Smooth muscle cell (in vitro differentiated cells): ENCODE measurements around the gene GARIN3. TPM values are rescaled to one million over a fixed set of nuclear protein-coding genes. Genes with fewer than 3 reads are reported as not detected.

Experiments used
- DNase-seq: peaks from one replicate; lab custom pipeline; 2025; ENCODE audit not compliant: unreplicated experiment; lab: John Stamatoyannopoulos, UW
- H2AFZ ChIP-seq: fragments of 200-600 bp; sonication (generic); 2 replicates; pipeline ENCODE4 v1.6.0; 2016; ENCODE audit warnings: antibody characterized with exemption, low read depth, mild to moderate bottlenecking
- H3F3A ChIP-seq: fragments of 200-600 bp; sonication (generic); 2 replicates; pipeline ENCODE4 v1.6.0; 2017; ENCODE audit warnings: antibody characterized with exemption, low read depth
- H3K27ac ChIP-seq: fragments of 200-600 bp; sonication (generic); 2 replicates; pipeline ENCODE4 v1.5.1; 2016; ENCODE audit warnings: low read depth, mild to moderate bottlenecking
- H3K27me3 ChIP-seq: fragments of 200-600 bp; sonication (generic); 2 replicates; pipeline ENCODE4 v1.6.1; 2016; ENCODE audit warnings: low read depth, mild to moderate bottlenecking
- H3K36me3 ChIP-seq: fragments of 200-600 bp; sonication (generic); 2 replicates; pipeline ENCODE4 v1.5.1; 2016; ENCODE audit warnings: low read depth
- H3K4me1 ChIP-seq: fragments of 200-600 bp; sonication (generic); 2 replicates; pipeline ENCODE4 v1.5.1; 2016; ENCODE audit warnings: low read depth
- H3K4me2 ChIP-seq: fragments of 200-600 bp; sonication (generic); 2 replicates; pipeline ENCODE4 v1.6.0; 2016; ENCODE audit warnings: mild to moderate bottlenecking
- H3K4me3 ChIP-seq: fragments of 200-600 bp; sonication (generic); 2 replicates; pipeline ENCODE4 v1.5.1; 2016; ENCODE audit warnings: mild to moderate bottlenecking
- H3K79me2 ChIP-seq: fragments of 200-600 bp; sonication (generic); 2 replicates; pipeline ENCODE4 v1.6.0; 2016; ENCODE audit warnings: low read depth, mild to moderate bottlenecking
- H3K9ac ChIP-seq: fragments of 200-600 bp; sonication (generic); 2 replicates; pipeline ENCODE4 v1.6.0; 2016; ENCODE audit warnings: low read depth
- H3K9me3 ChIP-seq: fragments of 200-600 bp; sonication (generic); replicated peaks from 2 replicates; pipeline ENCODE4 v1.5.1; 2016; ENCODE audit warnings: low read depth
- H4K20me1 ChIP-seq: fragments of 200-600 bp; sonication (generic); 2 replicates; pipeline ENCODE4 v1.6.0; 2016; ENCODE audit warnings: low read depth
- whole genome bisulfite sequencing: methylation state at CpG from one replicate; pipeline ENCODE4 v1.1.7; 2016; ENCODE audit warnings: low lambda C conversion rate; 5-methylcytosine and 5-hydroxymethylcytosine counted together
- polyA plus RNA-seq: library from polyadenylated mRNA; unstranded; fragments of >200 nt; fragmentation: Nextera tagmentation; extraction: Ambion mirVana; gene quantifications from 2 replicates; pipeline ENCODE4 v1.2.1, GENCODE V29; 2016
- total RNA-seq: library from RNA; depleted of rRNA; stranded (reverse); fragments of >200 nt; gene quantifications from 2 replicates; pipeline ENCODE4 v1.2.3, GENCODE V29; 2014
- TF ChIP-seq, protein P1 (sequence below): fragments of 200-600 bp; sonication (generic); IDR thresholded peaks from 2 replicates; pipeline ENCODE4 v1.5.1; 2017; ENCODE audit warnings: borderline replicate concordance, mild to moderate bottlenecking, antibody characterized with exemption; ENCODE audit not compliant: insufficient read depth, poor library complexity, severe bottlenecking

The GARIN3 gene
- total and polyA plus RNA-seq, 2 experiments from 2014 or later = not detected

DNA sequence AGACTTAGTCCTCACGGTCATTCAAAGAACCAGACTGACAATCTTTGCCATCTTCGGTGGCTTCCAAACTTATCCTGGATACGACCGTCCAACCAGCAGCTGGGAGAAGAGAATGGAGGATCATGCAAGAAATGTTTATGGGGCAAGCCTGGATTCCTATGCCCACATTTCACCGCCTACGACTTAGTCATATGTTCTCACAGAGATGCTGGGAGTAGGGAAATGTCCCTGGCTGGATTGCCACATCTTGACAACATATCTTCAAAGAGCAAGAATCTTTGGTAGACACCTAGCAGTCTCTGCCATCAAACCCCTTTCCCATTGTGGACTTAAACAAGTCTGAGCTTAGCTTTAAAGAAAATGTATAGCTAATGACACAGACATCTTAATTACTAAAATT lies 28.4 kb downstream of the GARIN3 start:
- TF ChIP-seq, protein P1, sequence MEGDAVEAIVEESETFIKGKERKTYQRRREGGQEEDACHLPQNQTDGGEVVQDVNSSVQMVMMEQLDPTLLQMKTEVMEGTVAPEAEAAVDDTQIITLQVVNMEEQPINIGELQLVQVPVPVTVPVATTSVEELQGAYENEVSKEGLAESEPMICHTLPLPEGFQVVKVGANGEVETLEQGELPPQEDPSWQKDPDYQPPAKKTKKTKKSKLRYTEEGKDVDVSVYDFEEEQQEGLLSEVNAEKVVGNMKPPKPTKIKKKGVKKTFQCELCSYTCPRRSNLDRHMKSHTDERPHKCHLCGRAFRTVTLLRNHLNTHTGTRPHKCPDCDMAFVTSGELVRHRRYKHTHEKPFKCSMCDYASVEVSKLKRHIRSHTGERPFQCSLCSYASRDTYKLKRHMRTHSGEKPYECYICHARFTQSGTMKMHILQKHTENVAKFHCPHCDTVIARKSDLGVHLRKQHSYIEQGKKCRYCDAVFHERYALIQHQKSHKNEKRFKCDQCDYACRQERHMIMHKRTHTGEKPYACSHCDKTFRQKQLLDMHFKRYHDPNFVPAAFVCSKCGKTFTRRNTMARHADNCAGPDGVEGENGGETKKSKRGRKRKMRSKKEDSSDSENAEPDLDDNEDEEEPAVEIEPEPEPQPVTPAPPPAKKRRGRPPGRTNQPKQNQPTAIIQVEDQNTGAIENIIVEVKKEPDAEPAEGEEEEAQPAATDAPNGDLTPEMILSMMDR = no peak
- WGBS = 79% methylated on average over 6 of the region's 6 CpGs
- DNase-seq = no peak
- Histone ChIP-seq H3K4me3 (no peak overlapping the region), H3K9ac (no peak overlapping the region), H4K20me1 (peaks cover 13% of the 10 kb centered on the region), H3K4me1 (peaks cover 6% of the 10 kb centered on the region), H3K4me2 (no peak overlapping the region), H3K79me2 (peaks cover 14% of the 10 kb centered on the region), H3K36me3 (no peaks in the 10 kb centered on the region), H3K9me3 (no peaks in the 10 kb centered on the region), H3K27me3 (no peaks in the 10 kb centered on the region), H3F3A (no peaks in the 10 kb centered on the region), H2AFZ (no peak overlapping the region), H3K27ac (no peak overlapping the region)

DNA sequence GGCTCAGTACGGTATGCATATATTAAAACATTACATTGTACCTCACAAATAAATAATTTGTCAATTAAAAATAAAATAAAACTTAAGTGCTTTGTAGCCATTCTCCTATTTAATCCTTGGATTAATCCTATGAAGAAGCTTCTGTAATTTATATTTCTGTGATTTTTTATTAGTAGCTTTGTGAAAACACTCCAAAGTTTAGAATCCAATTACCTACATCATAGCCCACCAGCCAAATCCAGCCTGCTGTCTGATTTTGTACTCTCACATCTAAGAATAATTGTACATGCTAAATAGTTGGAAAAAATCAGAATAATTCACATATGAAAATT lies 33.8 kb downstream of the GARIN3 start:
- Histone ChIP-seq H3K27me3 (no peaks in the 10 kb centered on the region), H3K36me3 (no peaks in the 10 kb centered on the region), H3K79me2 (no peaks in the 10 kb centered on the region), H3K4me1 (no peaks in the 10 kb centered on the region), H4K20me1 (peaks cover 13% of the 10 kb centered on the region), H3F3A (no peaks in the 10 kb centered on the region), H3K27ac (no peak overlapping the region), H3K9me3 (no peaks in the 10 kb centered on the region), H3K4me2 (no peak overlapping the region), H3K9ac (no peak overlapping the region), H3K4me3 (no peak overlapping the region), H2AFZ (no peak overlapping the region)
- WGBS = 36% methylated on average over 1 of the region's 1 CpG
- TF ChIP-seq, protein P1 = no peak
- DNase-seq = no peak

DNA sequence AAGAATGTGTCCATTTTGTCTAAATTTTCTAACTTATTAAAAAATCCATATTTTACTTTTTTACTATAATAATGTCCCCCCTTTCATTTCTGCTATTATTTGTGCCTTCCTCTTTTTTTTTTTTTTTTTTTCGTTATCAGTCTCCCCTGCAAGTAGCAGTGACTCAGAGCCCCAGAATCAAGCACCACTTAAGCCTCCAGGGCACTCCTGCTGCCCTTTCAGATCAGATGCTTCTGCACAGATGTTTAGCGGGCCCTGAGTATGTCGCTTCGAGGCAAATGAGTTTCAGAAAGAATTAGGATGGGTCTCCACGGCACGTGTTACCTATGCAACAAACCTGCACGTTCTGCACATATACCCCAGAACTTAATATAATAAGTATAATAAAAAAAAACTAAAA lies 35.1 kb downstream of the GARIN3 start:
- Histone ChIP-seq H2AFZ (no peak overlapping the region), H3K79me2 (no peaks in the 10 kb centered on the region), H3K4me2 (no peak overlapping the region), H4K20me1 (peaks cover 9% of the 10 kb centered on the region), H3F3A (no peaks in the 10 kb centered on the region), H3K4me1 (no peaks in the 10 kb centered on the region), H3K9ac (no peak overlapping the region), H3K27ac (no peak overlapping the region), H3K27me3 (no peaks in the 10 kb centered on the region), H3K9me3 (no peaks in the 10 kb centered on the region), H3K4me3 (no peak overlapping the region), H3K36me3 (no peaks in the 10 kb centered on the region)
- TF ChIP-seq, protein P1 = no peak
- no peak for DNase-seq
- WGBS = 31% methylated on average over 7 of the region's 7 CpGs

DNA sequence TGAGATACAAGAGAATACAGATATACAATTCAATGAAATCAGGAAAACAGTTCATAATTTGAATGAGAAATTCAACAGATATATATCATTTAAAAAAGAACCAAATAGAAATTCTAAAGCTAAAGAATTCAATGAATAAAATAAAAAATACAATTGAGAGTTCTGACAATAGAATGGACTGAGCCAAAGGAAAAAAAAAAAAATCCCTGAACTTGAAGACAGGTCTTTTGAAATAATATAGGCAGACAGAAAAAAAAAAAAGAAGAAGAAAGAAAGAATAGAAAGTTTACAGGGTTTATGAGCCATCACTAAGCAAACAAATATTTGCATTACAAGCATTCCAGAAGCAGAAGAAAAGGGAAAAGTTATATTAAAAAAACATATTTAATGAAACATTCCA lies 44.4 kb downstream of the GARIN3 start:
- Histone ChIP-seq H3K9me3 (no peaks in the 10 kb centered on the region), H3K9ac (no peak overlapping the region), H3K4me2 (no peak overlapping the region), H4K20me1 (no peaks in the 10 kb centered on the region), H3K27me3 (no peaks in the 10 kb centered on the region), H3K4me3 (no peak overlapping the region), H3F3A (no peaks in the 10 kb centered on the region), H3K27ac (no peak overlapping the region), H2AFZ (no peak overlapping the region), H3K4me1 (no peaks in the 10 kb centered on the region), H3K79me2 (no peaks in the 10 kb centered on the region), H3K36me3 (no peaks in the 10 kb centered on the region)
- TF ChIP-seq, protein P1 = no peak
- no peak for DNase-seq
